Stimulated activated naive CD4-positive, alpha-beta T cell (primary cell): ENCODE measurements around the gene SRSF7.
"Not testable (repeated sequence)": the region's sequence is repeated elsewhere in the genome, so short reads cannot be mapped to it uniquely, and the experiment has no call there.

Experiments used
- DNase-seq, 6 experiments: peaks; one replicate each; lab custom pipeline; 2025; lab: John Stamatoyannopoulos, UW

The SRSF7 gene

GRCh38 chr2:38731684-38732221 lies 19.4 kb downstream of the SRSF7 start:
- no peak for DNase-seq

GRCh38 chr2:38731090-38731489 lies 20.1 kb downstream of the SRSF7 start:
- DNase-seq = no peak

GRCh38 chr2:38728694-38729093 lies 22.5 kb downstream of the SRSF7 start:
- DNase-seq = no peak

GRCh38 chr2:38727661-38728060 lies 23.5 kb downstream of the SRSF7 start:
- DNase-seq = no peak

GRCh38 chr2:38723173-38723572 lies 28.0 kb downstream of the SRSF7 start:
- DNase-seq = no peak

GRCh38 chr2:38722271-38723061 lies 28.7 kb downstream of the SRSF7 start:
- peak in 1 of 6 experiments; percentile 42 for DNase-seq

GRCh38 chr2:38720613-38721241 lies 30.4 kb downstream of the SRSF7 start:
- no peak for DNase-seq

GRCh38 chr2:38719706-38720105 lies 31.5 kb downstream of the SRSF7 start:
- no peak for DNase-seq

GRCh38 chr2:38718601-38719000 lies 32.6 kb downstream of the SRSF7 start:
- no peak for DNase-seq

- DNase-seq = no peak
These were observed 35.0 kb downstream of the SRSF7 start for GRCh38 chr2:38716185-38716584.

- not testable (repeated sequence) for DNase-seq
These were observed 36.2 kb downstream of the SRSF7 start for GRCh38 chr2:38714941-38715340.

GRCh38 chr2:38713338-38713737 lies 37.8 kb downstream of the SRSF7 start:
- DNase-seq = no peak

GRCh38 chr2:38712871-38713270 lies 38.3 kb downstream of the SRSF7 start:
- DNase-seq = no peak

- DNase-seq = no peak
These were observed 38.7 kb downstream of the SRSF7 start for GRCh38 chr2:38712413-38712812.

GRCh38 chr2:38711558-38711957 lies 39.6 kb downstream of the SRSF7 start:
- no peak for DNase-seq

GRCh38 chr2:38709567-38710194 lies 41.5 kb downstream of the SRSF7 start:
- DNase-seq = peak; percentile 7 to 78 (median 60)

- DNase-seq = no peak
These were observed 42.1 kb downstream of the SRSF7 start for GRCh38 chr2:38708900-38709566.

GRCh38 chr2:38708491-38708890 lies 42.7 kb downstream of the SRSF7 start:
- peak in 1 of 6 experiments; percentile 12 for DNase-seq

GRCh38 chr2:38706846-38707345 lies 44.3 kb downstream of the SRSF7 start:
- DNase-seq = no peak

- DNase-seq = no peak
These were observed 46.5 kb downstream of the SRSF7 start for GRCh38 chr2:38704664-38705063.

- DNase-seq = not testable (repeated sequence)
These were observed 47.8 kb downstream of the SRSF7 start for GRCh38 chr2:38703336-38703735.

GRCh38 chr2:38702413-38702812 lies 48.7 kb downstream of the SRSF7 start:
- no peak for DNase-seq
